Aorta (tissue), 5 donors: ENCODE results near the gene GEMIN7. TPM values are rescaled to one million over a fixed set of nuclear protein-coding genes. Genes with fewer than 3 reads are reported as not detected.

Experiments used
- ATAC-seq: fragments of 200-7000 bp; cut with Tn5 transposase; one replicate; pipeline ENCODE4 v1.9.1; 2022; ENCODE audit warnings: moderate library complexity; ENCODE audit not compliant: low FRiP score
- DNase-seq, 2 donors: peaks; one replicate each; pipeline ENCODE4 v3.0.0-alpha.2; 2020
- H3K27ac ChIP-seq, 2 donors: one replicate each; pipeline ENCODE4 v1.5.1; 2013; ENCODE audit warnings: low read length in 2 of 2, mild to moderate bottlenecking in 2 of 2, moderate library complexity in 2 of 2, control low read depth in 1 of 2, inconsistent platforms in 1 of 2, low read depth in 1 of 2
- H3K27me3 ChIP-seq, 2 donors: one replicate each; pipeline ENCODE4 v1.6.1; 2013; ENCODE audit warnings: control low read depth in 1 of 2, low read length in 1 of 2, mild to moderate bottlenecking in 1 of 2, moderate library complexity in 1 of 2; ENCODE audit not compliant: insufficient read depth in 2 of 2, control insufficient read depth in 1 of 2
- H3K36me3 ChIP-seq, 2 donors: one replicate each; pipeline ENCODE4 v1.6.1; 2013; ENCODE audit warnings: control low read depth in 1 of 2, low read length in 1 of 2, mild to moderate bottlenecking in 1 of 2; ENCODE audit not compliant: insufficient read depth in 2 of 2, control insufficient read depth in 1 of 2
- H3K4me1 ChIP-seq, 2 donors: one replicate each; pipeline ENCODE4 v1.6.1; 2013; ENCODE audit warnings: low read length in 2 of 2, control low read depth in 1 of 2, mild to moderate bottlenecking in 1 of 2, moderate library complexity in 1 of 2; ENCODE audit not compliant: insufficient read depth in 2 of 2, control insufficient read depth in 1 of 2
- H3K4me3 ChIP-seq, 2 donors: one replicate each; pipeline ENCODE4 v1.5.1; 2013; ENCODE audit warnings: low read length in 2 of 2, control low read depth in 1 of 2, mild to moderate bottlenecking in 1 of 2
- H3K9me3 ChIP-seq: one replicate; pipeline ENCODE4 v1.6.1; 2013; ENCODE audit warnings: mild to moderate bottlenecking, low read length; ENCODE audit not compliant: control insufficient read depth
- WGBS, 2 donors: extraction: QIAGEN DNeasy Blood & Tissue Kit; methylation state at CpG; one replicate each; pipeline ENCODE4 v1.1.7; 2013; 5-methylcytosine and 5-hydroxymethylcytosine counted together
- intact Hi-C, 2 donors: fragments of 100-400 bp; cut with DNase I; formaldehyde crosslinking; loops; one replicate each; pipeline versions ENCODE4 v1.14.2 to v1.15.0; 2022
- long read RNA-seq, 2 donors: library from polyadenylated mRNA; unstranded; transcript quantifications; one replicate each; pipeline ENCODE4 v2.0.0, GENCODE V29; 2020 to 2021
- polyA plus RNA-seq, 2 donors: library from polyadenylated mRNA; stranded (reverse); fragments of 200-250 nt; gene quantifications; one replicate each; pipeline ENCODE4 v1.2.3, GENCODE V29; 2013
- total RNA-seq, 2 donors: library from RNA; stranded (reverse); fragmentation: NEBNext Ultra II Directional; extraction: Animal tissue kit (Norgen Biotek cat#: 25700); gene quantifications; one replicate each; pipeline ENCODE4 v1.2.1, GENCODE V29; 2021
- donor health status: healthy with polysubstance abuse.
- donor health status: Bipolar disorder and iron deficiency.
- donor health status: DM: no; HTN: no; CAD: no.
- donor health status: DM: no; HTN: no; CAD: no.
- donor health status: DM: yes; HTN: yes; CAD: no.

Gene GEMIN7
- total RNA-seq (10 to 100 TPM in 1 of 2 donors, 1 to 10 TPM in 1; 8.0 to 12.3 TPM), polyA plus RNA-seq (10 to 100 TPM in 1 of 2 donors, 1 to 10 TPM in 1; 6.4 to 13.5 TPM)
- long read RNA-seq, donor 1, partial matches to known transcripts: 0 of 8 reads
- long read RNA-seq, donor 1, other reads (novel, unspliced or antisense): 1 of 8 reads
- long read RNA-seq, donor 2, partial matches to known transcripts: 1 of 3 reads
- long read RNA-seq, donor 2, other reads (novel, unspliced or antisense): 1 of 3 reads

- peak; percentile 76 to 91 for DNase-seq
- ATAC-seq: peak; percentile 92
- intact Hi-C loops: loop anchor here in 1 of 2 donors (5.0 kb wide), 1 partner anchor 42 kb away; the partner anchor contains the start of gene CLASRP
- H3K27ac ChIP-seq: no peak within 1 kb of the TSS
- WGBS, 2 donors: 0% methylated on average over 58 to 61 of the region's 61 CpGs
- peak within 1 kb of the TSS; percentile 36 to 88 for H3K4me3 ChIP-seq
- no peaks in the 10 kb centered on the region for H3K27me3 ChIP-seq
- H3K9me3 ChIP-seq: no peaks in the 10 kb centered on the region
- H3K36me3 ChIP-seq: no peaks in the 10 kb centered on the region
- H3K4me1 ChIP-seq: no peaks in the 10 kb centered on the region
These were observed at the start of gene GEMIN7 for GRCh38 chr19:45079063-45079910. Gene GEMIN7, plus strand, starts transcription at chr19:45079260. Its CDS starts 10,855 bp downstream, at chr19:45090115.

- H3K27ac ChIP-seq: no peak overlapping the region
- no peaks in the 10 kb centered on the region for H3K27me3 ChIP-seq
- ATAC-seq (no peak), DNase-seq (no peak)
- H3K4me1 ChIP-seq: no peaks in the 10 kb centered on the region
- intact Hi-C loops: no loop called here
- WGBS, 2 donors: 88 to 95% methylated on average over 6 of the region's 6 CpGs
- H3K9me3 ChIP-seq: no peaks in the 10 kb centered on the region
- no peak overlapping the region for H3K4me3 ChIP-seq
- H3K36me3 ChIP-seq: no peaks in the 10 kb centered on the region
These were observed 48.2 kb upstream of the GEMIN7 start for GRCh38 chr19:45030825-45031224.

GRCh38 chr19:45032421-45032820 lies 46.6 kb upstream of the GEMIN7 start:
- Histone ChIP-seq H3K4me3 (no peak overlapping the region), H3K36me3 (no peaks in the 10 kb centered on the region), H3K27me3 (no peaks in the 10 kb centered on the region), H3K27ac (no peak overlapping the region), H3K4me1 (no peaks in the 10 kb centered on the region), H3K9me3 (no peaks in the 10 kb centered on the region)
- DNase-seq: no peak
- ATAC-seq: no peak
- intact Hi-C loops: no loop called here
- 86 to 90% methylated on average over 18 of the region's 18 CpGs for WGBS, 2 donors

- no peak overlapping the region for H3K4me3 ChIP-seq
- no peak overlapping the region for H3K27ac ChIP-seq
- ATAC-seq: no peak
- H3K4me1 ChIP-seq: no peaks in the 10 kb centered on the region
- no peaks in the 10 kb centered on the region for H3K9me3 ChIP-seq
- H3K27me3 ChIP-seq: no peaks in the 10 kb centered on the region
- WGBS, 2 donors: 94 to 96% methylated on average over 6 of the region's 6 CpGs
- no peak for DNase-seq
- H3K36me3 ChIP-seq: no peaks in the 10 kb centered on the region
- intact Hi-C loops: loop anchor here in 1 of 2 donors (5.0 kb wide), 1 partner anchor 42 kb away; the partner anchor contains the start of genes GEMIN7 and ZNF296
These were observed 43.3 kb upstream of the GEMIN7 start for GRCh38 chr19:45035755-45036154.

- H3K27me3 ChIP-seq: no peaks in the 10 kb centered on the region
- intact Hi-C loops: loop anchor here in 1 of 2 donors (5.0 kb wide), 1 partner anchor 40 kb away; the partner anchor contains the start of genes GEMIN7 and ZNF296
- ATAC-seq: no peak
- H3K27ac ChIP-seq: no peak overlapping the region
- H3K9me3 ChIP-seq: no peaks in the 10 kb centered on the region
- no peak for DNase-seq
- H3K4me1 ChIP-seq: no peaks in the 10 kb centered on the region
- H3K4me3 ChIP-seq: no peak overlapping the region
- WGBS, 2 donors: 89 to 90% methylated on average over 37 of the region's 37 CpGs
- no peaks in the 10 kb centered on the region for H3K36me3 ChIP-seq
These were observed 41.5 kb upstream of the GEMIN7 start for GRCh38 chr19:45037393-45038169.

- peaks cover 0 to 4% of the 10 kb centered on the region in 2 donors for H3K36me3 ChIP-seq
- 2% methylated on average over 56 to 62 of the region's 62 CpGs for WGBS, 2 donors
- H3K4me3 ChIP-seq: peak within 1 kb of the TSS; percentile 65 to 86
- DNase-seq: peak; percentile 96 to 97
- peak; percentile 99 for ATAC-seq
- peak within 1 kb of the TSS in 1 of 2 donors; percentile 89 for H3K27ac ChIP-seq
- no peaks in the 10 kb centered on the region for H3K27me3 ChIP-seq
- intact Hi-C loops: loop anchor here in 1 of 2 donors (5.0 kb wide), 1 partner anchor 38 kb away; the partner anchor contains the start of genes GEMIN7 and ZNF296
- H3K4me1 ChIP-seq: no peaks in the 10 kb centered on the region
- no peaks in the 10 kb centered on the region for H3K9me3 ChIP-seq
These were observed 39.8 kb upstream of the GEMIN7 start, which contains the start of gene CLASRP for GRCh38 chr19:45038931-45039893. Gene CLASRP, plus strand, starts transcription at chr19:45039045. Its CDS starts 1,168 bp downstream, at chr19:45040213.

- H3K27me3 ChIP-seq: no peaks in the 10 kb centered on the region
- no peaks in the 10 kb centered on the region for H3K4me1 ChIP-seq
- intact Hi-C loops: no loop called here
- H3K27ac ChIP-seq: no peak overlapping the region
- no peak overlapping the region for H3K4me3 ChIP-seq
- H3K9me3 ChIP-seq: no peaks in the 10 kb centered on the region
- peaks cover 0 to 5% of the 10 kb centered on the region in 2 donors for H3K36me3 ChIP-seq
- ATAC-seq: no peak
- no peak for DNase-seq
- WGBS, 2 donors: 76 to 77% methylated on average over 19 of the region's 19 CpGs
These were observed 38.8 kb upstream of the GEMIN7 start for GRCh38 chr19:45040059-45040771.
